HFFc6 (cell line): Measurements from ENCODE around the gene NFATC2. TPM values are rescaled to one million over a fixed set of nuclear protein-coding genes. Genes with fewer than 3 reads are reported as not detected.
"Not testable (repeated sequence)": the region's sequence is repeated elsewhere in the genome, so short reads cannot be mapped to it uniquely, and the experiment has no call there.

ENCODE experiments used
- DNase-seq: peaks from one replicate; pipeline ENCODE4 v3.0.0-alpha.2; 2018
- H3K27ac Mint-ChIP-seq: 2 replicates; pipeline ENCODE4 v1.8.0; 2020; ENCODE audit warnings: mild to moderate bottlenecking, mixed read lengths
- H3K27me3 Mint-ChIP-seq: 2 replicates; pipeline ENCODE4 v1.8.0; 2021; ENCODE audit warnings: mild to moderate bottlenecking, moderate library complexity, mixed read lengths; ENCODE audit not compliant: insufficient read depth
- H3K36me3 Mint-ChIP-seq: 2 replicates; pipeline ENCODE4 v1.8.0; 2021; ENCODE audit warnings: low read depth, mixed read lengths
- H3K4me1 Mint-ChIP-seq: 2 replicates; pipeline ENCODE4 v1.8.0; 2020; ENCODE audit warnings: low read depth, mixed read lengths
- H3K4me3 Mint-ChIP-seq: 2 replicates; pipeline ENCODE4 v1.8.0; 2020; ENCODE audit warnings: mild to moderate bottlenecking, moderate library complexity, mixed read lengths
- H3K9me3 Mint-ChIP-seq: 2 replicates; pipeline ENCODE4 v1.8.0; 2020; ENCODE audit warnings: mild to moderate bottlenecking, mixed read lengths
- CTCF ChIP-seq: fragments of 200-600 bp; sonication (generic); IDR thresholded peaks from 2 replicates; pipeline ENCODE4 v1.5.0; 2021; ENCODE audit warnings: antibody characterized with exemption, mild to moderate bottlenecking
- total RNA-seq, 6 experiments: library from RNA; stranded (reverse); fragmentation: NEBNext Ultra II Directional; extraction: Animal tissue kit (Norgen Biotek cat#: 25700); gene quantifications; 2 replicates in 1 of 6; 3 replicates in 5 of 6; pipeline ENCODE4 v1.2.3, GENCODE V29; 2021

Gene NFATC2
- total RNA-seq, 6 experiments from 2014 or later = 0.50 to 1.1 (median 0.84) TPM

GRCh38 chr20:51348876-51349275, 193.6 kb downstream of the NFATC2 start:
- TF ChIP-seq CTCF = no peak
- H3K27me3 Mint-ChIP-seq = peaks cover 1% of the 10 kb centered on the region
- H3K4me1 Mint-ChIP-seq = peaks cover 81% of the 10 kb centered on the region

GRCh38 chr20:51347831-51348230, 194.7 kb downstream of the NFATC2 start:
- no peak for DNase-seq
- H3K27me3 Mint-ChIP-seq = peaks cover 1% of the 10 kb centered on the region
- H3K36me3 Mint-ChIP-seq = peaks cover 13% of the 10 kb centered on the region
- no peak overlapping the region for H3K4me3 Mint-ChIP-seq
- H3K27ac Mint-ChIP-seq = no peak overlapping the region
- H3K9me3 Mint-ChIP-seq = no peaks in the 10 kb centered on the region; the same call in none of the 2 replicates
- no peak for TF ChIP-seq CTCF
- H3K4me1 Mint-ChIP-seq = peaks cover 74% of the 10 kb centered on the region

More at GRCh38 chr20:51348876-51349275, 193.6 kb downstream of the NFATC2 start:
- no peak for DNase-seq
- H3K9me3 Mint-ChIP-seq = no peaks in the 10 kb centered on the region; the same call in 1 of the 2 replicates
- H3K27ac Mint-ChIP-seq = peak overlapping the region; percentile 34; the same call in 1 of the 2 replicates
- H3K36me3 Mint-ChIP-seq = peaks cover 2% of the 10 kb centered on the region
- H3K4me3 Mint-ChIP-seq = no peak overlapping the region

- Mint-ChIP-seq H3K4me3 (no peak overlapping the region), H3K27me3 (peaks cover 1% of the 10 kb centered on the region), H3K4me1 (peaks cover 68% of the 10 kb centered on the region), H3K27ac (peak overlapping the region; percentile 67), H3K9me3 (no peaks in the 10 kb centered on the region; the same call in none of the 2 replicates), H3K36me3 (peaks cover 14% of the 10 kb centered on the region)
- TF ChIP-seq CTCF = no peak
- peak; percentile 66 for DNase-seq
Observed at GRCh38 chr20:51346686-51347485, 195.6 kb downstream of the NFATC2 start.

GRCh38 chr20:51345601-51346101, 196.9 kb downstream of the NFATC2 start:
- Mint-ChIP-seq H3K27me3 (peaks cover 1% of the 10 kb centered on the region), H3K4me1 (peaks cover 61% of the 10 kb centered on the region), H3K9me3 (no peaks in the 10 kb centered on the region; the same call in none of the 2 replicates), H3K27ac (peak overlapping the region; percentile 67), H3K4me3 (peak overlapping the region; percentile 46), H3K36me3 (peaks cover 14% of the 10 kb centered on the region)
- DNase-seq = peak; percentile 67
- no peak for TF ChIP-seq CTCF

GRCh38 chr20:51343802-51344201, 198.7 kb downstream of the NFATC2 start:
- peaks cover 14% of the 10 kb centered on the region for H3K36me3 Mint-ChIP-seq
- not testable (repeated sequence) for H3K4me3 Mint-ChIP-seq, DNase-seq, H3K27ac Mint-ChIP-seq, H3K9me3 Mint-ChIP-seq, H3K27me3 Mint-ChIP-seq
- H3K4me1 Mint-ChIP-seq = peaks cover 60% of the 10 kb centered on the region
